Aorta (tissue), 4 donors: ENCODE measurements around the gene DNAJC22. TPM values are rescaled to one million over a fixed set of nuclear protein-coding genes. Genes with fewer than 3 reads are reported as not detected.

Source experiments
- polyA plus RNA-seq, 2 donors: library from polyadenylated mRNA; stranded (reverse); fragments of 200-250 nt; gene quantifications; one replicate each; pipeline ENCODE4 v1.2.3, GENCODE V29; 2013
- total RNA-seq, 2 donors: library from RNA; stranded (reverse); fragmentation: NEBNext Ultra II Directional; extraction: Animal tissue kit (Norgen Biotek cat#: 25700); gene quantifications; one replicate each; pipeline ENCODE4 v1.2.1, GENCODE V29; 2021
- donor health status: healthy with polysubstance abuse.
- donor health status: Bipolar disorder and iron deficiency.
- donor health status: DM: no; HTN: no; CAD: no.
- donor health status: DM: yes; HTN: yes; CAD: no.

The DNAJC22 gene
- total and polyA plus RNA-seq, 4 donors = 0.24 to 1.2 (median 0.50) TPM; not detected in 1

Other genes starting within 250 kb of the DNAJC22 start
- 100 to 1,000 TPM in 1 of 2 donors, 10 to 100 TPM in 1; 69.2 to 104 TPM for gene LMBR1L, start 236.0 kb upstream of the DNAJC22 start, total RNA-seq
- gene LMBR1L, start 236.0 kb upstream of the DNAJC22 start, polyA plus RNA-seq = 100 to 1,000 TPM in 1 of 2 donors, 1 to 10 TPM in 1; 5.6 to 160 TPM
- 100 to 1,000 TPM; 403 to 813 TPM for gene TUBA1B, start 215.5 kb upstream of the DNAJC22 start, total RNA-seq
- 100 to 1,000 TPM; 619 to 672 TPM for gene TUBA1B, start 215.5 kb upstream of the DNAJC22 start, polyA plus RNA-seq
- gene TUBA1A, start 157.8 kb upstream of the DNAJC22 start, total RNA-seq = 100 to 1,000 TPM; 148 to 253 TPM
- 100 to 1,000 TPM; 102 to 172 TPM for gene TUBA1A, start 157.8 kb upstream of the DNAJC22 start, polyA plus RNA-seq
- 100 to 1,000 TPM in 1 of 2 donors, 10 to 100 TPM in 1; 89.2 to 181 TPM for gene TUBA1C, start 81.8 kb upstream of the DNAJC22 start, total RNA-seq
- gene TUBA1C, start 81.8 kb upstream of the DNAJC22 start, polyA plus RNA-seq = 100 to 1,000 TPM; 163 to 191 TPM
- gene PRPH, start 51.7 kb upstream of the DNAJC22 start, total RNA-seq = 1 to 10 TPM in 1 of 2 donors, under 1 TPM in 1; 0.49 to 5.4 TPM
- 10 to 100 TPM in 1 of 2 donors, not detected in 1; 13.8 TPM for gene PRPH, start 51.7 kb upstream of the DNAJC22 start, polyA plus RNA-seq
- 1 to 10 TPM; 1.1 to 4.3 TPM for gene TROAP, start 23.6 kb upstream of the DNAJC22 start, total RNA-seq
- gene TROAP, start 23.6 kb upstream of the DNAJC22 start, polyA plus RNA-seq = 1 to 10 TPM in 1 of 2 donors, under 1 TPM in 1; 0.10 to 1.8 TPM
- gene C1QL4, start 9.7 kb upstream of the DNAJC22 start, total RNA-seq = not detected
- not detected for gene C1QL4, start 9.7 kb upstream of the DNAJC22 start, polyA plus RNA-seq
- gene SPATS2, start 20.6 kb downstream of the DNAJC22 start, total RNA-seq = 10 to 100 TPM; 19.3 to 29.8 TPM
- gene SPATS2, start 20.6 kb downstream of the DNAJC22 start, polyA plus RNA-seq = 10 to 100 TPM in 1 of 2 donors, 1 to 10 TPM in 1; 5.5 to 11.5 TPM
- 1 to 10 TPM in 1 of 2 donors, under 1 TPM in 1; 0.10 to 1.7 TPM for gene KCNH3, start 192.1 kb downstream of the DNAJC22 start, total RNA-seq
- 1 to 10 TPM in 1 of 2 donors, under 1 TPM in 1; 0.31 to 1.5 TPM for gene KCNH3, start 192.1 kb downstream of the DNAJC22 start, polyA plus RNA-seq
- 10 to 100 TPM; 34.7 to 44.0 TPM for gene MCRS1, start 221.3 kb downstream of the DNAJC22 start, total RNA-seq
- 10 to 100 TPM; 27.5 to 99.2 TPM for gene MCRS1, start 221.3 kb downstream of the DNAJC22 start, polyA plus RNA-seq